DND-41 (cell line): ENCODE data around the gene KCNH2.

Experiments used
- ATAC-seq: fragments of 200-7000 bp; cut with Tn5 transposase; 3 replicates; pipeline ENCODE4 v1.9.1; 2021; ENCODE audit warnings: low read depth; ENCODE audit not compliant: insufficient read depth
- DNase-seq: peaks from one replicate; pipeline ENCODE4 v3.0.0-alpha.2; 2020
- H2AFZ ChIP-seq: 2 replicates; pipeline ENCODE4 v1.6.0; 2012; ENCODE audit warnings: low read depth, low read length
- H3K27ac ChIP-seq: 2 replicates; pipeline ENCODE4 v1.5.1; 2012; ENCODE audit warnings: low read length, inconsistent platforms
- H3K27me3 ChIP-seq: fragments of 200-600 bp; sonication (generic); 2 replicates; pipeline ENCODE4 v1.6.0; 2012; ENCODE audit warnings: low read length, mild to moderate bottlenecking, inconsistent platforms; ENCODE audit not compliant: insufficient read depth, poor library complexity
- H3K36me3 ChIP-seq: 2 replicates; pipeline ENCODE4 v1.5.1; 2012; ENCODE audit warnings: low read length, inconsistent platforms; ENCODE audit not compliant: insufficient read depth
- H3K4me1 ChIP-seq: 2 replicates; pipeline ENCODE4 v1.5.1; 2012; ENCODE audit warnings: mild to moderate bottlenecking, low read length; ENCODE audit not compliant: insufficient read depth
- H3K4me2 ChIP-seq: 2 replicates; pipeline ENCODE4 v1.6.0; 2012; ENCODE audit warnings: mild to moderate bottlenecking, moderate library complexity, low read length, inconsistent platforms; ENCODE audit not compliant: insufficient read depth
- H3K4me3 ChIP-seq, 2 experiments: fragments of 200-600 bp in 1 of 2; shearing (Covaris generic) in 1 of 2; 2 replicates each; pipeline ENCODE4 v1.5.1; 2012 to 2016; ENCODE audit warnings: inconsistent platforms in 2 of 2, low read length in 2 of 2, mild to moderate bottlenecking in 2 of 2, low read depth in 1 of 2, moderate library complexity in 1 of 2
- H3K79me2 ChIP-seq: 2 replicates; pipeline ENCODE4 v1.6.0; 2012; ENCODE audit warnings: low read length, inconsistent platforms; ENCODE audit not compliant: insufficient read depth
- H3K9ac ChIP-seq: 2 replicates; pipeline ENCODE4 v1.6.0; 2012; ENCODE audit warnings: low read depth, mild to moderate bottlenecking, inconsistent platforms, low read length, moderate library complexity
- H3K9me3 ChIP-seq: 2 replicates; pipeline ENCODE4 v1.5.1; 2012; ENCODE audit warnings: low read length, moderate library complexity, mild to moderate bottlenecking, inconsistent platforms; ENCODE audit not compliant: insufficient read depth, severe bottlenecking
- H4K20me1 ChIP-seq: 2 replicates; pipeline ENCODE4 v1.6.0; 2012; ENCODE audit warnings: low read length; ENCODE audit not compliant: insufficient read depth
- CTCF ChIP-seq: IDR thresholded peaks from 2 replicates; pipeline ENCODE4 v1.5.1; 2012; ENCODE audit warnings: borderline replicate concordance, low read length, moderate library complexity, mild to moderate bottlenecking; ENCODE audit not compliant: poor library complexity, severe bottlenecking; ENCODE audit errors: extremely low read depth
- EZH2 ChIP-seq: IDR thresholded peaks from 3 replicates; pipeline ENCODE4 v1.6.1; 2012; ENCODE audit warnings: borderline replicate concordance, low read depth, mild to moderate bottlenecking, moderate library complexity, low read length, inconsistent platforms; ENCODE audit not compliant: severe bottlenecking

The KCNH2 gene

GRCh38 chr7:150973571-150974451 is 4.3 kb downstream of the KCNH2 start:
- Histone ChIP-seq H4K20me1 (peaks cover 37% of the 10 kb centered on the region), H2AFZ (no peak overlapping the region), H3K27ac (no peak overlapping the region), H3K4me3 (peak overlapping the region in 1 of 2 experiments; percentile 82; a peak in 2 of 4 replicates), H3K4me2 (peak overlapping the region; percentile 100), H3K9me3 (no peaks in the 10 kb centered on the region), H3K79me2 (no peaks in the 10 kb centered on the region), H3K36me3 (no peaks in the 10 kb centered on the region), H3K9ac (no peak overlapping the region; the same call in 1 of the 2 replicates), H3K4me1 (peaks cover 43% of the 10 kb centered on the region), H3K27me3 (peaks cover 16% of the 10 kb centered on the region)
- no peak for ATAC-seq
- no peak for DNase-seq
- TF ChIP-seq EZH2 = no peak
- no peak for TF ChIP-seq CTCF

DNA sequence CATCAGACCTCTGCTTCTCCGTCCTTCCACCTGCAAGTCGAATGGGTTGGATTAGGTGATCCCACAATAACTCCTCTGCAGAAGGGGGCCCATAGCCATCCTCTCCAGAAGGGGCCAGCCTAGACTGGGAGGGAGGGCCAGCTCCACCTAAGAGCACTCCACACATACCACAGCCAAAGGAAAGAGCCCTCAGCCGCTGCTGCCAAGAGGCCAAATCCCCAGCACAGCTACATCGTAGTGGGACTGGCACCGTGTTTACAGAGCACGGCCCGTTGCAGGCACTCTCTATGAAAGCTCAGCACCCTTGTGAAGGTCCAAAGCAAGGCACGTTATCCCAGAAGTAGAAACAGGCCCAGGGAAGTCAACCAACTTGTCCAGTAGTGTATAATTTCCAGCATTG is 5.4 kb downstream of the KCNH2 start:
- Histone ChIP-seq H3K4me2 (no peak overlapping the region), H3K36me3 (no peaks in the 10 kb centered on the region), H2AFZ (no peak overlapping the region), H3K9ac (no peak overlapping the region), H3K79me2 (no peaks in the 10 kb centered on the region), H3K27me3 (peaks cover 11% of the 10 kb centered on the region), H3K4me3 (no peak overlapping the region), H3K9me3 (no peaks in the 10 kb centered on the region), H3K27ac (no peak overlapping the region), H3K4me1 (peaks cover 38% of the 10 kb centered on the region), H4K20me1 (peaks cover 31% of the 10 kb centered on the region)
- ATAC-seq = no peak
- no peak for DNase-seq
- no peak for TF ChIP-seq EZH2
- TF ChIP-seq CTCF = no peak

GRCh38 chr7:150972023-150972468 is 6.1 kb downstream of the KCNH2 start:
- ATAC-seq (no peak), DNase-seq (no peak)
- Histone ChIP-seq H4K20me1 (peaks cover 29% of the 10 kb centered on the region), H3K36me3 (no peaks in the 10 kb centered on the region), H3K4me3 (no peak overlapping the region), H3K27me3 (peaks cover 8% of the 10 kb centered on the region), H3K4me1 (peaks cover 31% of the 10 kb centered on the region), H3K9me3 (no peaks in the 10 kb centered on the region), H3K9ac (no peak overlapping the region), H3K79me2 (no peaks in the 10 kb centered on the region), H2AFZ (no peak overlapping the region), H3K27ac (no peak overlapping the region), H3K4me2 (no peak overlapping the region)
- no peak for TF ChIP-seq CTCF
- no peak for TF ChIP-seq EZH2
